HL-60 (cell line): Measurements from ENCODE around the gene SIX2.

ENCODE experiments used
- GABPA ChIP-seq: IDR thresholded peaks from 2 replicates; pipeline ENCODE4 v1.6.1; 2012; ENCODE audit warnings: low read depth
- POLR2AphosphoS5 ChIP-seq: IDR thresholded peaks from 2 replicates; pipeline ENCODE4 v1.6.1; 2012; ENCODE audit warnings: low read depth
- REST ChIP-seq: IDR thresholded peaks from 2 replicates; pipeline ENCODE4 v1.6.1; 2012; ENCODE audit warnings: low read depth; ENCODE audit not compliant: insufficient replicate concordance
- TF ChIP-seq, protein P1 (sequence below): IDR thresholded peaks from one replicate; pipeline ENCODE4 v1.5.1; 2011; ENCODE audit warnings: low read length, control low read depth, inconsistent platforms; ENCODE audit not compliant: insufficient read depth

DNA sequence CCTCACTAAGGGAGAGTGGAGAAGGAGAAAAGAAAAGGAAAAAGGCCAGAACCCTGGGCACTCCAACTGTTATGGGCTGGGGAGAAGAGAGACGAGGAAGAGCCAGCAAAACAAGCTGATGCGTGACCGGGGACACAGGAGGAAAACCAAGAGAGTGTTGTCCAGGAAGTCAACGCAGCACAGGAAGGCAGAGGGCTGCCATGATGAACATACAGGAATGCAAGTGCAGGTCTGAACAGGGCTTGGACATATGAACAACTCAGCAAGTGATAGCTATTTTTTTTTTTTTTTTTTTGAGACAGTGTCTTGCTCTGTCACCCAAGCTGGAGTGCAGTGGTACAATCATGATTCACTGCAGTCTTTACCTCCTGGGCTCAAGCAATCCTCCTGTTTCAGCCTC is 39.3 kb downstream of the SIX2 start:
- TF ChIP-seq, protein P1, sequence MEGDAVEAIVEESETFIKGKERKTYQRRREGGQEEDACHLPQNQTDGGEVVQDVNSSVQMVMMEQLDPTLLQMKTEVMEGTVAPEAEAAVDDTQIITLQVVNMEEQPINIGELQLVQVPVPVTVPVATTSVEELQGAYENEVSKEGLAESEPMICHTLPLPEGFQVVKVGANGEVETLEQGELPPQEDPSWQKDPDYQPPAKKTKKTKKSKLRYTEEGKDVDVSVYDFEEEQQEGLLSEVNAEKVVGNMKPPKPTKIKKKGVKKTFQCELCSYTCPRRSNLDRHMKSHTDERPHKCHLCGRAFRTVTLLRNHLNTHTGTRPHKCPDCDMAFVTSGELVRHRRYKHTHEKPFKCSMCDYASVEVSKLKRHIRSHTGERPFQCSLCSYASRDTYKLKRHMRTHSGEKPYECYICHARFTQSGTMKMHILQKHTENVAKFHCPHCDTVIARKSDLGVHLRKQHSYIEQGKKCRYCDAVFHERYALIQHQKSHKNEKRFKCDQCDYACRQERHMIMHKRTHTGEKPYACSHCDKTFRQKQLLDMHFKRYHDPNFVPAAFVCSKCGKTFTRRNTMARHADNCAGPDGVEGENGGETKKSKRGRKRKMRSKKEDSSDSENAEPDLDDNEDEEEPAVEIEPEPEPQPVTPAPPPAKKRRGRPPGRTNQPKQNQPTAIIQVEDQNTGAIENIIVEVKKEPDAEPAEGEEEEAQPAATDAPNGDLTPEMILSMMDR = no peak
- no peak for TF ChIP-seq POLR2AphosphoS5
- TF ChIP-seq REST = no peak
- no peak for TF ChIP-seq GABPA
